OCI-LY3 (cell line): ENCODE measurements around the gene FRK.

Source experiments
- H2AFZ ChIP-seq: fragments of 200-600, 300-600 bp; shearing (Covaris generic); 2 replicates; pipeline ENCODE4 v1.6.0; 2014; ENCODE audit warnings: antibody characterized with exemption, low read depth, low read length
- H3K27ac ChIP-seq: fragments of 200-600, 300-600 bp; sonication (generic); 2 replicates; pipeline ENCODE4 v1.5.1; 2014; ENCODE audit warnings: mild to moderate bottlenecking, low read length, moderate library complexity, mixed read lengths
- H3K27me3 ChIP-seq: fragments of 200-600, 300-600 bp; sonication (generic); 2 replicates; pipeline ENCODE4 v1.6.1; 2014; ENCODE audit warnings: low read depth, low read length, mixed read lengths
- H3K36me3 ChIP-seq: fragments of 200-600, 300-600 bp; sonication (generic); replicated peaks from 2 replicates; pipeline ENCODE3; 2014; ENCODE audit warnings: low read depth, low read length, mixed read lengths
- H3K4me1 ChIP-seq: fragments of 300-600, 200-600 bp; sonication (generic); 2 replicates; pipeline ENCODE4 v1.6.1; 2014; ENCODE audit warnings: low read length, mixed read lengths
- H3K4me2 ChIP-seq: fragments of 200-600, 300-600 bp; sonication (generic); 2 replicates; pipeline ENCODE4 v1.6.1; 2014; ENCODE audit warnings: low read length, mixed read lengths
- H3K4me3 ChIP-seq: fragments of 300-600, 200-600 bp; sonication (generic); 2 replicates; pipeline ENCODE4 v1.5.1; 2014; ENCODE audit warnings: antibody characterized with exemption, mild to moderate bottlenecking, low read length, moderate library complexity
- H3K79me2 ChIP-seq: fragments of 300-600, 200-600 bp; shearing (Covaris generic); 2 replicates; pipeline ENCODE4 v1.6.1; 2014; ENCODE audit warnings: mild to moderate bottlenecking, low read length, mixed read lengths
- H3K9ac ChIP-seq: fragments of 300-600, 200-600 bp; shearing (Covaris generic); 2 replicates; pipeline ENCODE4 v1.6.0; 2014; ENCODE audit warnings: mild to moderate bottlenecking, low read length, moderate library complexity
- H3K9me3 ChIP-seq: fragments of 200-600, 300-600 bp; shearing (Covaris generic); 2 replicates; pipeline ENCODE4 v1.6.1; 2014; ENCODE audit warnings: low read length, mixed read lengths; ENCODE audit not compliant: insufficient read depth
- H4K20me1 ChIP-seq: fragments of 200-600, 300-600 bp; sonication (generic); 2 replicates; pipeline ENCODE4 v1.6.1; 2016; ENCODE audit warnings: low read length, mixed read lengths; ENCODE audit not compliant: insufficient read depth
- CTCF ChIP-seq: fragments of 200-600, 300-600 bp; sonication (generic); IDR thresholded peaks from 2 replicates; pipeline ENCODE4 v1.5.1; 2014; ENCODE audit warnings: antibody characterized with exemption, low read length, low read depth
- EZH2phosphoT487 ChIP-seq: fragments of 200-600 bp; shearing (Covaris generic); IDR thresholded peaks from 2 replicates; pipeline ENCODE4 v1.6.1; 2018; ENCODE audit warnings: antibody characterized with exemption, mixed run types, low read depth

FRK gene

GRCh38 chr6:116041934-116042333, 18.8 kb downstream of the FRK start:
- Histone ChIP-seq H3K27me3 (no peaks in the 10 kb centered on the region), H3K36me3 (peaks cover under 1% of the 10 kb centered on the region), H3K79me2 (peaks cover 47% of the 10 kb centered on the region), H3K4me1 (peaks cover under 1% of the 10 kb centered on the region), H3K4me2 (no peak overlapping the region), H3K9me3 (no peaks in the 10 kb centered on the region), H4K20me1 (peaks cover 10% of the 10 kb centered on the region; the same call in 1 of the 2 replicates), H2AFZ (no peak overlapping the region), H3K9ac (no peak overlapping the region), H3K4me3 (no peak overlapping the region), H3K27ac (no peak overlapping the region)
- no peak for TF ChIP-seq EZH2phosphoT487
- no peak for TF ChIP-seq CTCF

DNA sequence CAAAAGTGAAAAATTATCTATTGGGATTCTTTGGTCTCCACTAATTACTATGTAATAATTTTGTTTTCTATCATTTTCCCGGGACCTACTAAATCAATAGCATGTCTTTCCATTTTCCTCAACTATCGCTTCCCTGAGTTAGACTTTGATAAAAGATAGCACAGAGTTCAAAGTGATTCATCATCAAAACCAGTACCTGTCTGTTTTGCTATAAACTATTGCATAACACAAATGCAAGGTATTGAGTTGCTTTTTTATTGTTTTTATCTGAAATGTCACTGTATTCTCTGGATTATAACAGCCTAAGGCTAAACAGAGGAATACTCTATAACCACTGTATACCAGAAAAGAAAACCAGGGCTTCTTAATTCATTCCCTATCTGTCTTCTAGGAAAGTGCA, 19.7 kb downstream of the FRK start:
- Histone ChIP-seq H3K36me3 (no peaks in the 10 kb centered on the region), H3K9ac (no peak overlapping the region), H3K79me2 (peaks cover 46% of the 10 kb centered on the region), H3K27me3 (no peaks in the 10 kb centered on the region), H3K9me3 (no peaks in the 10 kb centered on the region), H2AFZ (no peak overlapping the region), H3K4me1 (no peaks in the 10 kb centered on the region), H3K4me2 (no peak overlapping the region), H3K4me3 (no peak overlapping the region), H3K27ac (no peak overlapping the region), H4K20me1 (peaks cover 10% of the 10 kb centered on the region; the same call in 1 of the 2 replicates)
- TF ChIP-seq EZH2phosphoT487 = no peak

GRCh38 chr6:116036885-116037284, 23.8 kb downstream of the FRK start:
- H3K4me1 ChIP-seq = peaks cover 4% of the 10 kb centered on the region
- peaks cover 45% of the 10 kb centered on the region for H3K79me2 ChIP-seq
- H2AFZ ChIP-seq = no peak overlapping the region
- no peaks in the 10 kb centered on the region for H3K9me3 ChIP-seq
- H3K4me3 ChIP-seq = no peak overlapping the region
- TF ChIP-seq EZH2phosphoT487 (no peak), CTCF (no peak)
- H4K20me1 ChIP-seq = peaks cover 10% of the 10 kb centered on the region; the same call in 1 of the 2 replicates
- no peak overlapping the region for H3K4me2 ChIP-seq
- no peak overlapping the region for H3K27ac ChIP-seq
- no peaks in the 10 kb centered on the region for H3K36me3 ChIP-seq
- H3K9ac ChIP-seq = no peak overlapping the region
- no peaks in the 10 kb centered on the region for H3K27me3 ChIP-seq

- Histone ChIP-seq H3K27ac (no peak overlapping the region), H2AFZ (no peak overlapping the region), H3K9ac (no peak overlapping the region), H3K9me3 (no peaks in the 10 kb centered on the region), H3K27me3 (no peaks in the 10 kb centered on the region), H4K20me1 (peaks cover 8% of the 10 kb centered on the region; the same call in 1 of the 2 replicates), H3K4me3 (no peak overlapping the region), H3K36me3 (no peaks in the 10 kb centered on the region), H3K79me2 (peaks cover 47% of the 10 kb centered on the region), H3K4me1 (peaks cover 4% of the 10 kb centered on the region), H3K4me2 (no peak overlapping the region)
- TF ChIP-seq EZH2phosphoT487 = no peak
- TF ChIP-seq CTCF = no peak
These were observed 24.5 kb downstream of the FRK start for GRCh38 chr6:116036075-116036773.
